ENCODE data around the gene OTOG. TPM values are rescaled to one million over a fixed set of nuclear protein-coding genes. Genes with fewer than 3 reads are reported as not detected.

Gene OTOG
- total and polyA plus RNA-seq, 4 donors = 0.11 TPM; not detected in 3

GRCh38 chr11:17611049-17611448 is 64.0 kb downstream of the OTOG start:
- Histone ChIP-seq H3K9me3 (ENCODE audit: control insufficient read depth in 4 of 4, insufficient read depth in 3 of 4, low read length in 3 of 4) (no peaks in the 10 kb centered on the region), H3K36me3 (ENCODE audit: control insufficient read depth in 4 of 4, insufficient read depth in 4 of 4, low read length in 4 of 4) (no peaks in the 10 kb centered on the region), H3K9ac (ENCODE audit: insufficient read depth in 1 of 2, low read length in 2 of 2) (no peak overlapping the region), H3K4me3 (no peak overlapping the region), H3K27ac (ENCODE audit: low read depth in 1 of 2, low read length in 1 of 2) (no peak overlapping the region), H3K27me3 (ENCODE audit: control insufficient read depth in 3 of 3, insufficient read depth in 3 of 3, low read length in 2 of 3) (peaks cover 0 to 4% (median 0%) of the 10 kb centered on the region in 3 donors), H3K4me1 (ENCODE audit: control insufficient read depth in 5 of 5, insufficient read depth in 5 of 5, low read length in 5 of 5) (no peaks in the 10 kb centered on the region)
- 86 to 87% methylated on average over 12 of the region's 12 CpGs for WGBS, 2 donors
- no peak for DNase-seq
- ATAC-seq (ENCODE audit: insufficient read depth, low FRiP score) = no peak
- TF ChIP-seq CTCF (IDR thresholded peaks at IDR 0.05; ENCODE audit: control extremely low read depth, extremely low read depth) = no peak

- no peak for ATAC-seq (ENCODE audit: insufficient read depth, low FRiP score)
These were observed 64.6 kb downstream of the OTOG start for GRCh38 chr11:17611503-17612220.

GRCh38 chr11:17612221-17613188 is 65.4 kb downstream of the OTOG start:
- H3K27ac ChIP-seq (ENCODE audit: low read depth in 1 of 2, low read length in 1 of 2) = no peak overlapping the region
- H3K36me3 ChIP-seq (ENCODE audit: control insufficient read depth in 4 of 4, insufficient read depth in 4 of 4, low read length in 4 of 4) = no peaks in the 10 kb centered on the region
- peaks cover 0 to 4% (median 0%) of the 10 kb centered on the region in 3 donors for H3K27me3 ChIP-seq (ENCODE audit: control insufficient read depth in 3 of 3, insufficient read depth in 3 of 3, low read length in 2 of 3)
- no peaks in the 10 kb centered on the region for H3K9me3 ChIP-seq (ENCODE audit: control insufficient read depth in 4 of 4, insufficient read depth in 3 of 4, low read length in 3 of 4)
- no peaks in the 10 kb centered on the region for H3K4me1 ChIP-seq (ENCODE audit: control insufficient read depth in 5 of 5, insufficient read depth in 5 of 5, low read length in 5 of 5)
- ATAC-seq (ENCODE audit: insufficient read depth, low FRiP score) (no peak), DNase-seq (no peak)
- 82 to 88% methylated on average over 18 of the region's 18 CpGs for WGBS, 2 donors
- H3K4me3 ChIP-seq = no peak overlapping the region
- no peak overlapping the region for H3K9ac ChIP-seq (ENCODE audit: insufficient read depth in 1 of 2, low read length in 2 of 2)
- TF ChIP-seq CTCF (IDR thresholded peaks at IDR 0.05; ENCODE audit: control extremely low read depth, extremely low read depth) = no peak

More at GRCh38 chr11:17611503-17612220, 64.6 kb downstream of the OTOG start:
- H3K4me3 ChIP-seq = no peak overlapping the region
- peaks cover 0 to 4% (median 0%) of the 10 kb centered on the region in 3 donors for H3K27me3 ChIP-seq (ENCODE audit: control insufficient read depth in 3 of 3, insufficient read depth in 3 of 3, low read length in 2 of 3)
- no peak for TF ChIP-seq CTCF (IDR thresholded peaks at IDR 0.05; ENCODE audit: control extremely low read depth, extremely low read depth)
- H3K27ac ChIP-seq (ENCODE audit: low read depth in 1 of 2, low read length in 1 of 2) = no peak overlapping the region
- no peaks in the 10 kb centered on the region for H3K36me3 ChIP-seq (ENCODE audit: control insufficient read depth in 4 of 4, insufficient read depth in 4 of 4, low read length in 4 of 4)
- WGBS, 2 donors = 86 to 87% methylated on average over 10 to 13 of the region's 13 CpGs
- no peak for DNase-seq
- no peaks in the 10 kb centered on the region for H3K4me1 ChIP-seq (ENCODE audit: control insufficient read depth in 5 of 5, insufficient read depth in 5 of 5, low read length in 5 of 5)
- no peaks in the 10 kb centered on the region for H3K9me3 ChIP-seq (ENCODE audit: control insufficient read depth in 4 of 4, insufficient read depth in 3 of 4, low read length in 3 of 4)
- H3K9ac ChIP-seq (ENCODE audit: insufficient read depth in 1 of 2, low read length in 2 of 2) = no peak overlapping the region
